Endothelial cell (in vitro differentiated cells): Measurements from ENCODE around the gene MRPL24. TPM values are rescaled to one million over a fixed set of nuclear protein-coding genes. Genes with fewer than 3 reads are reported as not detected.
A peak's percentile ranks its signal among the peaks of the same experiment; 100 is the strongest.

Source experiments
- DNase-seq: peaks from one replicate; pipeline ENCODE4 v3.0.0; 2021; ENCODE audit warnings: low spot score
- H3K27ac Mint-ChIP-seq: one replicate; pipeline ENCODE4 v1.8.0; 2021; ENCODE audit warnings: mixed read lengths, inconsistent platforms; ENCODE audit not compliant: unreplicated experiment
- H3K27me3 Mint-ChIP-seq: one replicate; pipeline ENCODE4 v1.8.0; 2021; ENCODE audit warnings: mild to moderate bottlenecking, moderate library complexity, mixed read lengths, inconsistent platforms; ENCODE audit not compliant: unreplicated experiment
- H3K36me3 Mint-ChIP-seq: one replicate; pipeline ENCODE4 v1.8.0; 2021; ENCODE audit warnings: mild to moderate bottlenecking, low read depth, mixed read lengths, inconsistent platforms; ENCODE audit not compliant: unreplicated experiment
- H3K4me1 Mint-ChIP-seq: one replicate; pipeline ENCODE4 v1.8.0; 2021; ENCODE audit warnings: mild to moderate bottlenecking, mixed read lengths, inconsistent platforms; ENCODE audit not compliant: unreplicated experiment
- H3K4me3 Mint-ChIP-seq: one replicate; pipeline ENCODE4 v1.8.0; 2021; ENCODE audit warnings: mild to moderate bottlenecking, mixed read lengths, inconsistent platforms; ENCODE audit not compliant: unreplicated experiment
- H3K9me3 Mint-ChIP-seq: one replicate; pipeline ENCODE4 v1.8.0; 2021; ENCODE audit warnings: mixed read lengths, inconsistent platforms; ENCODE audit not compliant: unreplicated experiment
- CTCF ChIP-seq: fragments of 200-600 bp; sonication (generic); IDR thresholded peaks from one replicate; pipeline ENCODE4 v1.5.0; 2021; ENCODE audit warnings: antibody characterized with exemption; ENCODE audit not compliant: unreplicated experiment
- total RNA-seq: library from RNA; stranded (reverse); fragmentation: NEBNext Ultra II Directional; extraction: Animal tissue kit (Norgen Biotek cat#: 25700); gene quantifications from one replicate; pipeline ENCODE4 v1.2.1, GENCODE V29; 2021; ENCODE audit not compliant: unreplicated experiment

The MRPL24 gene
- total RNA-seq, 1 donor from 2014 or later = 26.7 TPM

- peaks cover 37% of the 10 kb centered on the region for H3K4me1 Mint-ChIP-seq
- no peak for TF ChIP-seq CTCF
- H3K27ac Mint-ChIP-seq = peak overlapping the region; percentile 36
- H3K9me3 Mint-ChIP-seq = no peaks in the 10 kb centered on the region
- no peak overlapping the region for H3K4me3 Mint-ChIP-seq
- no peak for DNase-seq
- peaks cover 21% of the 10 kb centered on the region for H3K27me3 Mint-ChIP-seq
- H3K36me3 Mint-ChIP-seq = peaks cover 8% of the 10 kb centered on the region
These were observed 50.2 kb downstream of the MRPL24 start for GRCh38 chr1:156690675-156691036.

- peaks cover 8% of the 10 kb centered on the region for H3K36me3 Mint-ChIP-seq
- H3K4me1 Mint-ChIP-seq = peaks cover 37% of the 10 kb centered on the region
- H3K27me3 Mint-ChIP-seq = peaks cover 21% of the 10 kb centered on the region
- H3K27ac Mint-ChIP-seq = peak overlapping the region; percentile 36
- no peaks in the 10 kb centered on the region for H3K9me3 Mint-ChIP-seq
- no peak overlapping the region for H3K4me3 Mint-ChIP-seq
- TF ChIP-seq CTCF = no peak
- DNase-seq = peak; percentile 9
These were observed 50.8 kb downstream of the MRPL24 start for GRCh38 chr1:156689953-156690674.

DNA sequence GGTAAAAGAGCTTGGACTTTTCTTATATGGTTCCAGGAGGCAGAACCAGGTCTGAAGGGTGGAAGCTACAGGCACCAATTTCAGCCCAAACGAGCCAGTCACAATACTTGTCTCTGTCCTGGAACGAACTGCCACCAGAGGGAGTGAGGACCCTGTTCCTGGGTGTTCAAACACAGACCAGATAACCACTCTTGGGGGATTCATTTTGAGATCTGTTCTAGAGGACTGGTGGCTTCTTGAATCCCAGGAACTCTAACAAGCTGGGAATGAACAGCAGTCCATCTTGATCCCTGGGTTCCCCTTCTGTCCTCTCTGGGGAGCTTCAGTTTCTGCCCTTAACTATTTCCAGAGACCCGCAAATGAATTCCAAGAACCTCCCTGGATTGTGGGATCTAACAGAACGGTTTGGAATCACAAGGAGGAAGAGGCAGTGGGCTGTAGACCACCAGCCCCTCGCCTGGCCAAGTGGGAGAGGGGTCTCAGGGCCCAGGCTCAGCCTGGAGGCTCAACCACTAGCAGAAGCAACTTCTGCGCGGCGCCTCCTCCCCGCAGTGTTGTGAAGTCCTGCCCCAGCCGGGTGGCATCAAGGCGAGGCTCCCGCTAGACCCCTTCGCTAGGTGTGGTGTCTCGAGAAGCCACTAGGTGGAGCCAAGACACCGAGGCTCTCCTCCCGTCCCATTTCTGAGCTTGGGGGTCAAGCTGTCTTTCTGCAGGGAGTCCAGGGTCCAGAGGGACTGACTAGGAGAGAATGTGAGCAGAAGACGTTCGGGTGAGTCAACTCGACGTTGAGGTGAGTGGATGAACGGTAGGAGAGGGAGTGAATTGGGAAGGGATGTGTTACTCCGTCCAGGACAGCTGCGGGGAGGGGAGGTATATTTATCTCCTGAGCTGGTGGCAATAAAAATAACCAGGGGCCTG lies 51.6 kb downstream of the MRPL24 start:
- DNase-seq = peak; percentile 85
- Mint-ChIP-seq H3K4me1 (peaks cover 32% of the 10 kb centered on the region), H3K27ac (no peak overlapping the region), H3K9me3 (no peaks in the 10 kb centered on the region), H3K4me3 (no peak overlapping the region), H3K36me3 (peaks cover 8% of the 10 kb centered on the region), H3K27me3 (peaks cover 19% of the 10 kb centered on the region)
- peak; percentile 87 for TF ChIP-seq CTCF

Other genes with a start within 250 kb of the MRPL24 start
- 45.2 TPM for gene MEF2D, start 240.3 kb downstream of the MRPL24 start, total RNA-seq
- 13.1 TPM for gene IQGAP3, start 168.5 kb downstream of the MRPL24 start, total RNA-seq
- gene TTC24, start 161.4 kb downstream of the MRPL24 start, total RNA-seq = not detected
- 190 TPM for gene NAXE, start 149.3 kb downstream of the MRPL24 start, total RNA-seq
- gene GPATCH4, start 139.6 kb downstream of the MRPL24 start, total RNA-seq = 18.6 TPM
- gene HAPLN2, start 121.7 kb downstream of the MRPL24 start, total RNA-seq = 1.3 TPM
- 0.46 TPM for gene BCAN, start 99.0 kb downstream of the MRPL24 start, total RNA-seq
- 111 TPM for gene NES, start 63.7 kb downstream of the MRPL24 start, total RNA-seq
- 9.5 TPM for gene CRABP2, start 35.5 kb downstream of the MRPL24 start, total RNA-seq
- 19.3 TPM for gene METTL25B, start 12.6 kb downstream of the MRPL24 start, total RNA-seq
- gene ISG20L2, start 12.3 kb downstream of the MRPL24 start, total RNA-seq = 33.4 TPM
- gene HDGF, start 10.6 kb upstream of the MRPL24 start, total RNA-seq = 175 TPM
- 91.9 TPM for gene PRCC, start 26.4 kb upstream of the MRPL24 start, total RNA-seq
- not detected for gene SH2D2A, start 75.8 kb upstream of the MRPL24 start, total RNA-seq
- not detected for gene INSRR, start 118.0 kb upstream of the MRPL24 start, total RNA-seq
- gene NTRK1, start 119.8 kb upstream of the MRPL24 start, total RNA-seq = 0.23 TPM
- gene PEAR1, start 152.6 kb upstream of the MRPL24 start, total RNA-seq = 50.7 TPM
- gene LRRC71, start 179.5 kb upstream of the MRPL24 start, total RNA-seq = 0.95 TPM